Prostate gland (tissue), 2 donors: ENCODE results near the gene MRPL54.

ENCODE experiments used
- POLR2A ChIP-seq: fragments of 450-650 bp; IDR thresholded peaks from one replicate; pipeline ENCODE4 v1.6.1; 2016; ENCODE audit warnings: antibody characterized with exemption, mild to moderate bottlenecking
- TF ChIP-seq, protein P1 (sequence below), 4 experiments: fragments of 200-600 bp in 2 of 4; fragments of 450-650 bp in 2 of 4; sonication (generic) in 2 of 4; IDR thresholded peaks; 1 replicate in 3 of 4; 2 replicates in 1 of 4; pipeline ENCODE4 v1.5.1; 2016 to 2019; ENCODE audit warnings: antibody characterized with exemption in 4 of 4, mild to moderate bottlenecking in 2 of 4, moderate library complexity in 2 of 4

DNA sequence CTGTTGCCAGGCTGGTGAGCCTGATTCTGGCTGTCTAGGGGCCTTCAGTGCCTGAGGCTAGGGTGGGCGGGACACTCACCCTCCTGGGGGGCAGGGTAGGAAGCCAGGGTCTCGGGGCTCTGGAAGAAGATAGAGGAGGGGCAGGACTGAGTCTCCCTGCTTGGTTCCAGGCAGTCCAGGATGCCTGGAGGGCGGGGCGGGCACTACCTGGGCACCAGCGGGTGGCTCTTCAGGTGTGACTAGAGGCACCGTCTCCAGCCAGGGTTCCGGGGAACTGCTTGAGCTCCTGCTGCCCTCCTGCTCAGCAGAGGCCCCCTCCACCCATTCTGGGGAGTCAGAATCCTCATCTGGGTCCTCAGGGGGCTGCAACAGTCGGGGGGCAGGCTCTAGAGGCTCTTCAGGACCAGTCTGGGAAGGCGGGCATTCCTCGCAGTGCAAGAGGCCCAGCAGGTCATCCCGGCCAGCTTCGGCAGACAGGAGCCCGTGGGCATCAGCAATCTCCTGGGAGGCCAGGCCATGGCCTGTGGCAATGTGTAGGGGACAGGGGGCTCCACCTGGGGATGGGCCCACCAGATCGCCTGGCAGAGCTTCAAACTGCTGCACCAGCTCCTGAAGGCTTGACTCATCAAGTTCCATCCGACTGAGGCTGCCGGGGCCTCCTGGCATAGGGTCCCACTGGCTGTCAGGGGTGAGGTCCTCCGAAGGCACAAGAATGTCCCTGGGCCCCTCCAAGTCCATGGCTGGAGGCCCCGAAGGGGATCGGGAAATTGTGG is 2.8 kb upstream of the MRPL54 start:
- no peak for TF ChIP-seq POLR2A
- TF ChIP-seq, protein P1, sequence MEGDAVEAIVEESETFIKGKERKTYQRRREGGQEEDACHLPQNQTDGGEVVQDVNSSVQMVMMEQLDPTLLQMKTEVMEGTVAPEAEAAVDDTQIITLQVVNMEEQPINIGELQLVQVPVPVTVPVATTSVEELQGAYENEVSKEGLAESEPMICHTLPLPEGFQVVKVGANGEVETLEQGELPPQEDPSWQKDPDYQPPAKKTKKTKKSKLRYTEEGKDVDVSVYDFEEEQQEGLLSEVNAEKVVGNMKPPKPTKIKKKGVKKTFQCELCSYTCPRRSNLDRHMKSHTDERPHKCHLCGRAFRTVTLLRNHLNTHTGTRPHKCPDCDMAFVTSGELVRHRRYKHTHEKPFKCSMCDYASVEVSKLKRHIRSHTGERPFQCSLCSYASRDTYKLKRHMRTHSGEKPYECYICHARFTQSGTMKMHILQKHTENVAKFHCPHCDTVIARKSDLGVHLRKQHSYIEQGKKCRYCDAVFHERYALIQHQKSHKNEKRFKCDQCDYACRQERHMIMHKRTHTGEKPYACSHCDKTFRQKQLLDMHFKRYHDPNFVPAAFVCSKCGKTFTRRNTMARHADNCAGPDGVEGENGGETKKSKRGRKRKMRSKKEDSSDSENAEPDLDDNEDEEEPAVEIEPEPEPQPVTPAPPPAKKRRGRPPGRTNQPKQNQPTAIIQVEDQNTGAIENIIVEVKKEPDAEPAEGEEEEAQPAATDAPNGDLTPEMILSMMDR (IDR thresholded peaks at IDR 0.05), result no peak
